Measurements from ENCODE around the gene AGO3.

- no peak for TF ChIP-seq POLR2AphosphoS5 (IDR thresholded peaks at IDR 0.05)
- TF ChIP-seq CTCF (IDR thresholded peaks at IDR 0.05) = no peak
- no peak for TF ChIP-seq POLR2A (IDR thresholded peaks at IDR 0.05)
Measured at GRCh38 chr1:35958558-35958957, 27.7 kb downstream of the AGO3 start.

Measured in suprapubic skin (tissue), 4 donors.